Activated CD8-positive, alpha-beta memory T cell treated with anti-CD3 and anti-CD28 coated beads for 24 hours (primary cell): ENCODE data around the gene NALF2.

Experiments
- DNase-seq: peaks from one replicate; pipeline ENCODE4 v3.0.0-alpha.2; 2020

Gene NALF2

DNA sequence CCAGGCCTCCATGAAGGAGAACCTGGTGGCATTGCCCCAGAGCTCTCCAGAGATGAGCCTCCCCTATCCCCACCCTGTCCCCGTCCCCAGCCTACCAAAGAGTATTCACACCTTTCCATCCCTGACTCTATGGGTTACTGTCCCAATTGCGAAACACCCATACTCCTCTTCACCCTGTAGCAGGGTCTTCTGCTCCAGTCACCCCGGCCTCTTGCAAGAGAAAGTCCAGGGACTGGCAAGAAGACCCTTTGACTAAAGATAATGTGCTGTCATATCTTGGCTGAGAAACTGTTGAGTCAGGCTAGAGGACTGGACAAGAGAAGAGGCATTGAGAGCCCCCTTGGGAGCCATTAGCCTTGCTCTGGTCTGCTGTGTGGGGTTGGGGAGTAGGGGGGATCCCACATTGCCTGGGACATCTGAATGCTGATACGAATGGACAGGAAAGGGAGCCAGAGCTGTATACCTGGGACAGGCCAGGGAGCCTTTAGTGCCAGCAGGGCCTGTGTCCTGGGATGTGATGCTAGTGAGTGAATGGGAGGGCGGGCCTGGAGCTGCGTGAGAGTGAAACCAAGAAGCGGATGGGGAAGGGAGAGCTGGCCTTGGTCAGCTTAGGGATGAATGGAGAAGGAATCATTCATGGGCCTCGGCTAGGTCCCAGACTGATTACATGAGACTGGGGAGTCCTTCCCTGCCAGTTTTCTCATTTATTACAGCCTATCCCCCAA lies 27.1 kb downstream of the NALF2 start:
- DNase-seq, result no peak

DNA sequence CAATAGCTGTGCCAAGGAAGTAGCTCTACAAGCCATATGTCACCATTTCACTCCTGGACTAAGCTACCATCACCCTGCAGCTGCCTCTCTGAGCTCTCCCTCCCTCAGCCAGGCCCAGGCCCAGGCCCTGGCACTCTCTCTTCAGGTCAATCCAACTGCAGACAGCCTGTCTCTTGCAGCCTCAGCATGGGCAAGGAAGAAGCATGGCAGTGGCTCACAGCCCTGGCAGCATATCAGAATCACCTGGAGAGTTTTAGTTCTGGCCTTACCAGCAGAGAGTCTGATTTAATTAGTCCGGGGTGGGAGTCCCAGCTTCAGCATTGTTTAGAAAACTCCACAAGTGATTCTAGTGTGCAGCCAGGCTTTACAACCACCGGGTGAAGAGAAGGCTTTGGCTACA lies 31.5 kb downstream of the NALF2 start:
- DNase-seq, result no peak

DNA sequence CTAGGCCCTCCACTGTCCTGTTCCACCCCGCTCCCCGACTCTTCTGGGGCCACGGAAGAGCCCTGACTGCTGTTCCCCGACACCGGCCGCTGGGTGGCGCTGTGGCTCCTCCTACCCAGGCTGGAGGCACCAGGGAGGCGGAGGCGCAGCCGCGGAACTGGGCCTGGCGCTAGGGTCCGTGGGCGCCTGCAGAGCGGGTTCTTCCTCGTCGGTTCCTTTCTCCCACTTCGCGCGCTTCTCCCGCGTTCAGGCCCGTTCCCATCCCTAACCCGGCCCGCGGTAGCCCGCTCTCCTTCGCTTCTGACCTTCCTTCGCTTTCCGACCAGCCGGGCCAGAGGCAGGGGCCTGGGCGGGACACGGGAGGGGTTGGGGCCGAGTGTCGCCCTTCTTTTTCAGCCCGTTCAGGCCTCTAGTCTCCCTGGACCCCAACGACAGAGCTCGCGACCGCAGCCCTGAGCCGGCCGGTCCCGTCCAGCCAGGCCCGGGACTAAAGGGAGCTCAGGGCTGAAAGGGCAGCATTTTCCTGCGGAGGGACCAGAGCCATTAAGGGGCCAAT lies 34.3 kb downstream of the NALF2 start:
- peak; percentile 86 for DNase-seq

DNA sequence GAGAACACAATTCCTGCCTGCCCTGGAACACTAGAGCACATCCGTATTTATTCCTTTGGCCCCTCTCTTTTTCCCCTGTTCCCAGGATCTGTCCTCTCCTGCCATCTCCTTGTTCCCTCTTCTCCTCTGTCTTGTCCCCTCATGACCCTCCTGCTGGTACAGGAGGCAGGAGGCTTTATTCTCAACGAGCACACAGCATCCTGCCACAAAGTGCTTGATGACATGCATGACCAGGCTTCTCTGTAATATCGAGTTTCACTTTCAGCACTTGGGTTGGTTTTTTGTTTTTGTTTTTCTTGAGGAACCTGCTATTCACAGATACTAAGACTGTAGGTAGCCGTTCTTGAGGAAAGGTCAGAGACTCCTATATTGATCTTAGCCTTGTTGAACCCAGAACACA lies 35.3 kb downstream of the NALF2 start:
- DNase-seq, result no peak

DNA sequence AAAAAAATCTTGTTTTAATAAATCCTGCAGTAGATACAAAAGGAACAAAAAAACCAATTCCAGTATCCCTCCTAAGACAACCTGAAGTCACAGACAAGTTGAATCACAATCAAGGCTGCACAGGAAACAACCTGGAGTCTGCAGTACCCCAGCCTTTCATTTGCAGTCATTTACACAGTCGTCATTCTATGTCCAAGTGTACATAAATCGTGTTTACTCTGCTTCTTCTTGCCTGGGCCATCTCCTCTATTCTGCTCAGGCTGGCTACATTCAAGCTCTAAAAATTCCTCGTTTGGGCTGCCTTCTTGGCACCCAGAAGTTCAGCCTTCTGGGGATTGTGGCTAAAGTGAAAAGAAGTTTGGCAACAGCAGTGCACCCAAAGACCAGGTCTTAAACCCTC lies 37.8 kb downstream of the NALF2 start:
- no peak for DNase-seq

DNA sequence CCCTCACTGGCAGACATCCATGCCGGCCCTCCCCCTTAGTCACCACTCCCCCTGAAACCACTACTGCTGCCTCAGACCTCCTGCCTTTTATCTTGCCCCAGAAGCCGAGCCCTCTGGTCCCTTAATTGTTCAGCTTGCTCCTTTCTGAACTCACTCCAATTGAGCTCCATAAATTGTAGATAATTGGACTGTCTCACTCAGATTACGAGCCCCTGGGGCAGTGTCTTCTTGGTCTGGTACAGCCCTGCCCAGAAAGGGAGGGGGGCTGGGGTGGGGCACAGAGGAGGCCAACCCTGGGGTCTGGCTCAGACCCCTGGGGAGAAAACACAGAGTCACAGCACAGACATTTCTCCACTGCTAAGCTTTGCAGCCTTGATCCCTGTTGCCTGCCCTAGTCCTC lies 39.4 kb downstream of the NALF2 start:
- DNase-seq, result no peak

DNA sequence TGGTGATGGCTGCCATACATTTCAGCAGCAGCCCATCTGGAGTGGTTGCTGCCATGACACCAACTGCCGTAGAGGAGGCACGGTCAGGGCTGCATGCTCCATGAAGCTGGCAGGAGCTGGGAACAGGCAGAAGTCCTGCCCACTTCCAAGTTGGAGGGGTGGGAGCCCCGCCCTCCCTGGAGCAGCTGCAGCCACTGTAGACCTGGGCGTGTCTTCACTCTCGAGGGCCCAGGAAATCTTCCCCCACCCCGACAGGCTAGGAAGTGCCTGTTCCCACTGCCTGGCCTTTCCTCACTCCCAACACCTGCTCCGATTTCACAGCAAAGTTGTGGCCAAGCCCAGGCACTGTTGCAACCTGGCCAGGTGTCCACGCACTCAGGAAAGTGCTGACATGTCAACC lies 42.3 kb downstream of the NALF2 start:
- DNase-seq, result no peak

DNA sequence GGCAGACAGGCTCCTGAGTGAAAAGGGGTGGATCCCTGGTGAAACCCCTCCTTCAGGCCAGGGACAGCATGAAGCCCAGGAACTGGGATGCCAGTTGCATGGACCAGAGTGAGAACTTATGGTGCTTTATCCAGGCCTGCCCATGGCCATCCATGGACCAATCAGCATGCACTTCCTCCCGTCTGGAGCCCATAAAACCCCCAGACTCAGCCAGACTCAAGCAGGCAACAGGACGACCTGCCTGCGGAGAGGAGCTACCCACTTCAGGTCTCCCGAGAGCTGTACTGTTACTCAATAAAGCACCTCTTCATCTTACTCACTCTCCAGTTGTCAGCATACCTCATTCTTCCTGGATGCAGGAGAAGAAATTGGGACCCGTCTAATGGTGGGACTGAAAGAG lies 42.9 kb downstream of the NALF2 start:
- DNase-seq, result no peak

DNA sequence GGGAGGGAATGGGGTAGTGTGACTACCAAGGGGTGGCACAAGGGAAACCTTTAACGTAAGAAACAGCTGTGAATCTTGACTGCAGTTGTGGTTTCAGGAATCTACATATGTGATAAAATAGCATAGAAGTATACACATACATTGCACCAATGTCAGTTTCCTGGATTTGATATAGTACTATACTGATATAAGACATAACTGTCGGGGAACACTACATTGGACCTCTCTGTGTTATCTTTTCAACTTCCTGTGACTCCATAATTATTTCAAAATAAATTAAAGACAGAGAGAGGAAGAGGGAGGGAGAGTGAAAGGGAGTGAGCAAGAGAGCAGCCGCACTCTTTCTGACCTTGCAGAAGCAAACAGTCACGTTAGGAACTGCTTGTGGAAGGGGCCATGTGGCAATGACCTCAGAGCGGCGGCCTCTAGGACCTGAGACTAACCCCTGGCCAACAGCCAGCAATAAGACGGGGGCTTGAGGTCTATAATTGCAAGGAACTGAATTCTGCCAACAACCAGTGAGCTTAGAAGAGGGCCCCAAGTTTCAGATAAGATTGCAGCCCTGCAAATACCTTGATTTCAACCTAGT lies 47.4 kb downstream of the NALF2 start:
- DNase-seq, result no peak

DNA sequence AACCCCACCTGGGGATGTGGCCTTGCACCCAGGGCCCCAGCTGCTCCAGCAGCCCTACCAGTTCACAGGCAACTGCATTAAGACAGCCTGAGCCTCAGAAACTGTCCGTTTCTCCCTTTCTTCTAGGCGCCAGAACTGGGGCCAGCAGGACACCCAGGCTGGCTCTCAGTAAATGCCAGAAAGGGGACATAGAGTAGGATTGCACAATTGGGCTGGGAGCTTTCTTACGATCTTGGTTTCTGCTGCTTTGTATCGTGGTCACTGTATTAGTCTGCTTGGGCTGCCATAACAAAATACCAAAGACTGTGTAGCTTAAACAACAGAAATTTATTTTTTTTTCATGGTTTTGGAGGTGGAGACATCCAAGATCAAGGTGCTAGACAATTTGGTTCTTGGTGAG lies 48.4 kb downstream of the NALF2 start:
- no peak for DNase-seq
